PFSK-1 (cell line): ENCODE measurements around the gene FBXO28.

ENCODE experiments used
- POLR2AphosphoS5 ChIP-seq: IDR thresholded peaks from 2 replicates; pipeline ENCODE4 v1.6.1; 2012; ENCODE audit warnings: low read depth, mild to moderate bottlenecking, control low read depth, low read length, moderate library complexity
- SIN3A ChIP-seq: IDR thresholded peaks from 2 replicates; pipeline ENCODE4 v1.6.1; 2012; ENCODE audit warnings: mild to moderate bottlenecking, low read length, moderate library complexity, borderline replicate concordance; ENCODE audit not compliant: insufficient read depth
- TAF1 ChIP-seq: IDR thresholded peaks from 2 replicates; pipeline ENCODE4 v1.6.1; 2012; ENCODE audit warnings: low read length, control low read depth, borderline replicate concordance; ENCODE audit not compliant: insufficient read depth
- TF ChIP-seq, protein P1 (sequence below), 2 experiments: IDR thresholded peaks; 2 replicates each; pipeline versions ENCODE4 v1.6.1 to v1.8.0; 2011 to 2012; ENCODE audit warnings: low read depth in 2 of 2, low read length in 2 of 2, control low read depth in 1 of 2, inconsistent platforms in 1 of 2, mild to moderate bottlenecking in 1 of 2, moderate library complexity in 1 of 2; ENCODE audit not compliant: insufficient read depth in 1 of 2

DNA sequence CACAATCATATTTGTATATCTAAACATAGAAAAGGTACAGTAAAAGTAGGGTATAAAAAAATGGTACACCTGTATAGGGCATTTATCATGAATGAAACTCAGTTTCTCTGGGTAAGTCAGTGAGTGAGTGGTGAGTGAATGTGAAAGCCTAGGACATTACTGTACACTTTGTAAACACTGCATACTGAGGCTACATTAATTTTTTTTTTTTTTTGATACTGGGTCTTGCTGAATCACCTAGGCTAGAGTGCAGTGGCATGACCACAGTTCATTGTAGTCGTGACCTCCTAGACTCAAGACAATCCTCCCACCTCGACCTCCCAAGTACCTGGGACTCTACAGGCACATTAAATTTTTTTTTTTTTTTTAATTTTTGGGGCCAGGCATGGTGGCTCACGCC is 27.8 kb downstream of the FBXO28 start:
- TF ChIP-seq, protein P1, sequence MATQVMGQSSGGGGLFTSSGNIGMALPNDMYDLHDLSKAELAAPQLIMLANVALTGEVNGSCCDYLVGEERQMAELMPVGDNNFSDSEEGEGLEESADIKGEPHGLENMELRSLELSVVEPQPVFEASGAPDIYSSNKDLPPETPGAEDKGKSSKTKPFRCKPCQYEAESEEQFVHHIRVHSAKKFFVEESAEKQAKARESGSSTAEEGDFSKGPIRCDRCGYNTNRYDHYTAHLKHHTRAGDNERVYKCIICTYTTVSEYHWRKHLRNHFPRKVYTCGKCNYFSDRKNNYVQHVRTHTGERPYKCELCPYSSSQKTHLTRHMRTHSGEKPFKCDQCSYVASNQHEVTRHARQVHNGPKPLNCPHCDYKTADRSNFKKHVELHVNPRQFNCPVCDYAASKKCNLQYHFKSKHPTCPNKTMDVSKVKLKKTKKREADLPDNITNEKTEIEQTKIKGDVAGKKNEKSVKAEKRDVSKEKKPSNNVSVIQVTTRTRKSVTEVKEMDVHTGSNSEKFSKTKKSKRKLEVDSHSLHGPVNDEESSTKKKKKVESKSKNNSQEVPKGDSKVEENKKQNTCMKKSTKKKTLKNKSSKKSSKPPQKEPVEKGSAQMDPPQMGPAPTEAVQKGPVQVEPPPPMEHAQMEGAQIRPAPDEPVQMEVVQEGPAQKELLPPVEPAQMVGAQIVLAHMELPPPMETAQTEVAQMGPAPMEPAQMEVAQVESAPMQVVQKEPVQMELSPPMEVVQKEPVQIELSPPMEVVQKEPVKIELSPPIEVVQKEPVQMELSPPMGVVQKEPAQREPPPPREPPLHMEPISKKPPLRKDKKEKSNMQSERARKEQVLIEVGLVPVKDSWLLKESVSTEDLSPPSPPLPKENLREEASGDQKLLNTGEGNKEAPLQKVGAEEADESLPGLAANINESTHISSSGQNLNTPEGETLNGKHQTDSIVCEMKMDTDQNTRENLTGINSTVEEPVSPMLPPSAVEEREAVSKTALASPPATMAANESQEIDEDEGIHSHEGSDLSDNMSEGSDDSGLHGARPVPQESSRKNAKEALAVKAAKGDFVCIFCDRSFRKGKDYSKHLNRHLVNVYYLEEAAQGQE (IDR thresholded peaks at IDR 0.05; ENCODE audit: insufficient read depth in 1 of 2, low read depth in 2 of 2, low read length in 2 of 2), result no peak
- no peak for TF ChIP-seq POLR2AphosphoS5
- no peak for TF ChIP-seq SIN3A
- no peak for TF ChIP-seq TAF1
